KOPT-K1 (cell line): ENCODE data around the gene SHROOM3.

Source experiments
- H3K27ac ChIP-seq: fragments of 200-600 bp; sonication (generic); 2 replicates; pipeline ENCODE4 v1.5.1; 2016; ENCODE audit warnings: antibody characterized with exemption, mild to moderate bottlenecking, low read depth, low read length; ENCODE audit not compliant: poor library complexity, severe bottlenecking
- H3K36me3 ChIP-seq: fragments of 200-600 bp; sonication (generic); 2 replicates; pipeline ENCODE4 v1.5.1; 2017; ENCODE audit warnings: antibody characterized with exemption, mild to moderate bottlenecking, low read length, moderate library complexity; ENCODE audit not compliant: insufficient read depth
- H3K9me3 ChIP-seq: fragments of 200-600 bp; sonication (generic); 2 replicates; pipeline ENCODE4 v1.5.1; 2017; ENCODE audit warnings: antibody characterized with exemption, low read length, mild to moderate bottlenecking; ENCODE audit not compliant: insufficient read depth, poor library complexity, severe bottlenecking

Gene SHROOM3

DNA sequence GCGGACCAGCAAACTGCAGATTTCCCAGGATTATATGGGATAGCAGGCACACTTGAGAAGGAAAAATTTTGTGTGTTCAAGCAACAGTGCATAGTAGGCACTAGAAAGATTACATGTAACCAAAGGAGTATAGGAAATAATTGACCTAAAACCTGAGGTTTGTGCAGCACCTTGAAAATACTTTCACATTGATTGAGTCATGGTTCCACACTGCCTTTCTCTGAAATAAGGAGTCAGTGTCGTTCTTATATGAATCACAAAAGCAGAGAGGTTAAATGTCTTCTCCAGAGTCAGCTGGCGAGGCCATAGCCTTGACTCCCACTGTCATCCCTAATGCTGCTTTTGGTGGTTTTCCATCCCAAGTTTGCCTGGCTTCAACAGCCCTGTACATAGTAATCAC, 324.0 kb downstream of the SHROOM3 start:
- Histone ChIP-seq H3K9me3 (no peaks in the 10 kb centered on the region), H3K27ac (no peak overlapping the region), H3K36me3 (no peaks in the 10 kb centered on the region)

DNA sequence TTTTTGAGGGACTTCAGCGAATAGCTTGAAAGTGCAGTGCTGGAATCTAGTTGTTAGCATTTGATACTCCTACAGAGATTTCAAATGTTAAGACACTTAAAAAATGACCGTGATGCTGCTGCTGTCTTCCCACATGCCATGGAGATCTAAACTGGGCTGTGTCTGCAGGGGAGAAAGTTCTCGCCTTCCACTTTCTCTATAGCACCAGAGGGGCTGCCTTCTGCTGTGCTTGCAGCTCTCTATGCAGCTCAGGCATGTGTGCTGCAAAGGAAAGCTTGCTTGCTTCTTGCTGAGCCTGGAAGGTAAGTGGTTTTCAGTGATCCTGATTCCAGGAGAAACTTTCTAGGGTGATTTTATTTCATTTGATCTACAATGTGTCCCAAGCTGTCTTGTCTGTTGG, 325.2 kb downstream of the SHROOM3 start:
- H3K27ac ChIP-seq, result no peak overlapping the region
- no peaks in the 10 kb centered on the region for H3K36me3 ChIP-seq
- H3K9me3 ChIP-seq, result no peaks in the 10 kb centered on the region

DNA sequence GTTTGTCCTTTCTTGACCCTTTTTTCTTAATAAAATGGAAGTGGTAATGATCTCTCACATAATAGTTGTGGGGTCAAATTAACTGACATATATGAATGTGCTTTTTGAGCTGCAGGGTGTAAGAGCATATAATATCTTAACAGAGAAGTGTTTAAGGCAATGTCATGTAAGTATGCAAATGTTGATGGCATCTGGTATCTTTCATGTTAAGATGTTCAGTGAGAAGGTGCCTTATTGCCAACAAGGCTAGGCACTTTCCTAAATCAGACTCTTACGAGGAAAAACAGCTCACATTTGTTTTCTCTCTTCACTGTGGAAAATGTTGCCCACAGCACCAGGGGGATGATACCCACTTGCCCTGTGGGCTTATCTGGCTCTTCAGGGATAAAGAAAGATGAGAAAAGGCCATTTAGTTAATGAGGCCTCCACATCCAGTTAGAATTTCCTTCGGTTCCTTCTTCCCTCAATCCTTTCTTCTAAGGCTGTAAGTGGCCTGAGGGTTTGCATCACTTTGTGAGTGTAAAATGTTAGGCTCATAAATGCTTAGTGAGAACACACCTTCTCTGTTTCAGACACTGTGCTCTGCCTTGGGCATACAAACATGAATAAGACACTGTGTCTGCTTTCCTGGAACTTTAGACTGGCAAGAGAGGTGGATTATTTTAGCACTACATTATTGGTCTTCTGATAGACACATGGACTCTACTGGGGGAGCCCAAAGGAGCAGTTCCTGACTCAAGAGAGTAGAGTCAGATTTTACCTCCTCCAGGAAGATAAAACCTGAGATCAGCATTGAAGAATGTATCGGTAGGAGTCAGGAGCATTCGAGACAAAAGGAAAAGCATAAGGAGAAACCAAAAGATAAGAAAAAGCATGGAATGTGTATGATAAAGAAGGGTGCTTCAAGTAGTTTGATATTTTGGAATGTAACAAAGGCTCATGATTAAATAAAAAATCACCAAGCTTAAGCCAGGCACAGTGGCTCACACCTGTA, 327.4 kb downstream of the SHROOM3 start:
- no peaks in the 10 kb centered on the region for H3K36me3 ChIP-seq
- H3K27ac ChIP-seq, result no peak overlapping the region
- H3K9me3 ChIP-seq, result no peaks in the 10 kb centered on the region

DNA sequence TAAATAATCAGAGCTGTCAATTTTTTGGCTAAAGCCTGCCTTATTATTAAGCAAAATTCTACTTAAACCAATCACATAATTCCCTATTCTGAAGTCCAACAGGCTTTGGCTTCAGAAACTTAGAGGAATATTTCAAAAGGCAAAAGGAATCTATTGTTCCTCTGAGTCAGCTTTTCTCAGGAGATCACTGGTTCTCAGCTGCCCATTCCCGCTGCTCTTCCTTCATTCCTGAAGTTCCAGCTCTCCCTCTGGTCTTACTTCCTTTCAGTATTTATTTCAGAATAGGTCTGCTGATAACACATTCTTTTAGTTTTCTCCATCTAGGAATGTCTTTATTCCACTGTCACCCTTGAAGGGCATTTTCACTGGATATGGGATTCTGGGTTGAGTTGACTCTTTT, 329.2 kb downstream of the SHROOM3 start:
- no peaks in the 10 kb centered on the region for H3K36me3 ChIP-seq
- no peak overlapping the region for H3K27ac ChIP-seq
- H3K9me3 ChIP-seq, result no peaks in the 10 kb centered on the region

DNA sequence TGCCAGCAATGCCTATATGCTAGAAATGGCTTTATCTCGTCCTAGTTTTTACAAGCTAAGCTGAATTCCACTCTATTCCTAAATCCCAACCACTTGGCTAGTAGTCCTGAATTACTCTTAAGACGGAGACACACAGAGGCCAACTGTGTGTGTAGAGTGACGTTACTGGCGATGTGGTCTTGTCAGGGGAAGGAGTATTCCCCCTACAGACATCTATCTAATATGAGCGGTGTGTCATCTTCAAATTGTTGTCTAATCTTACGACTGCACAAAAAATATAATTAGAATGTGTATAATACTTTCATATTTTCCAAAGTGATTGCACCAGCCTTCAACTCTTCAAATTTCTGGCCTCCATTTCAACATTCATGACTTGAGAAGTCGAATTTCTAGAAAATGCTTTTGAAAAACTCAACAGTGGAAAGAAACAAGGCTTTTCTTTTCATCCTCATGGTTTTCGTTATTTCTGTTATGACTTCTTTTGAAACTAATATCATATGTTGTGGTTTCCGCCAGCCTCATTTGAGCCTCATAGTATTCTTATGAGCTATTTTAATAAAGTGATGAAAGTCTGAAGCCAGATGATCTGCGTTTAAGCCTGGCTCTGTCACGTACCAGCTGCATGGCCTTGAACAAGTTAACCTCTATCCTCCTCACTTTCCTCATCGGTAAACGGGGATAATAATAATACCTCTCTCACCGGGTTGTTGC, 330.6 kb downstream of the SHROOM3 start:
- Histone ChIP-seq H3K36me3 (no peaks in the 10 kb centered on the region), H3K27ac (no peak overlapping the region), H3K9me3 (no peaks in the 10 kb centered on the region)

DNA sequence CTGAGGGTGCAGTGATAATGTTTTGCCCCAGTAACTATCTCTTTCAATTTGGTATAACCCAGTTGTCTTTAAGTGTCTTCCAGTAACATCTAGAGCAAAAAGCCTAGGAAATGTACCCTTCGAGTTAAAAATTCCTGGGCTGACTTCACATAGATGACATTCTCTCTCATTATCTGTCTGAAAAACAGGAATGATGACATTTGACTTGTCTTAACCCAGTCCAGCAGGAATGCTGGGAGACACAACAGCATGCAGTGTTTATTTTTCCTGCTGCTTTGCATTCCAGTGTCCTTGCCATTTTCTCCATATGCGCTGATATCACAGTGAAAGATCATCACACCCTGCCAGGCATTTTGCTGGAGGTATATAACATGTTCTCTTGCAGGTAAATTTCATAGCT, 333.0 kb downstream of the SHROOM3 start:
- H3K27ac ChIP-seq, result no peak overlapping the region
- no peaks in the 10 kb centered on the region for H3K9me3 ChIP-seq
- no peaks in the 10 kb centered on the region for H3K36me3 ChIP-seq

DNA sequence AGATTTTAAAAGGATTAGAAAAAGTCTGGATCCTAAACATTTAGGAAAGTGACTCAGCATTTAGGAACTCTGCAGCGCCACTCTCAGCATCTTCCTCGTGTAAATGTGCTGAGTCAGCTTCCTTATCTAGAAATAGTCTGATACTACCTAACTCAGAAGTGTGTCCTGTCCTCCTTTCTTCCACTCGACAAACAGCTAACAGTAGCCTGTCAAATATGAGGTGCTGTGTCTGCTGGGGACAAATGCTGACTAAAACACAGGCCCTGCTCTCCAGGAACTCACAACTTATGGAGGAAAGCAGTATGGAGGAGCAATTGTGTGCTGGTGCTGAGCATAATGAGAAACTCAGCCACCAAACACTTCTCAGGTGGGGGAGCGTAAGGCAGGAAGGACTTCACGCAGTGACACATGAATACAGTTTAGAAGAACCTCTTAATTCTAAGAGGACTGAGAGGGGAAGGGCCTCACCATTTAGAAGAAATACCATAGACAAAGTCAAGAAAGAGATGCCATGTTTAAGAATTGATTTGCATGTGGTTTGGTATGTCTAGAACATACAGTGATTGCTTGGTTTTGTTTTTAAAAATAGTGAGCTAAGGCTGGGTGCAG, 337.6 kb downstream of the SHROOM3 start:
- no peaks in the 10 kb centered on the region for H3K9me3 ChIP-seq
- no peaks in the 10 kb centered on the region for H3K36me3 ChIP-seq
- H3K27ac ChIP-seq, result no peak overlapping the region

DNA sequence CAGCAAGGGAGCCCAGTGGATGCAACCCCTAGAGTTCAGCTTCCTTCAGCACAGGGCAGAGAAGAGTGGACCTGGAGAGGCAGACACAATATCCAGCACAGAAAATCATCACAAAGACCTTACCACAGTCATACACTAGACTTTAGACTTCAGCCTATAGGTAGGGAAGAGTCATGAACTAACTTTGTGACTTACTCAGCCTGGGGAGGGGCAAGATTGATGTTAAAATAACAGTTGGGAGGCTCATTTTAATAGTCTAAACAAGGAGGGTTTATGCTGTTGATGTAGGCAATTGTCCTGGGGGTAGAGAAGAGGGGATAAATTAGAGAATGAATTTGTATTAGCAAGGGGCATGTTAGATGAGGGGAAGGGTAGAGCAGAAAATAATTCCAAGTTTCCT, 338.7 kb downstream of the SHROOM3 start:
- Histone ChIP-seq H3K36me3 (no peaks in the 10 kb centered on the region), H3K9me3 (no peaks in the 10 kb centered on the region), H3K27ac (no peak overlapping the region)

DNA sequence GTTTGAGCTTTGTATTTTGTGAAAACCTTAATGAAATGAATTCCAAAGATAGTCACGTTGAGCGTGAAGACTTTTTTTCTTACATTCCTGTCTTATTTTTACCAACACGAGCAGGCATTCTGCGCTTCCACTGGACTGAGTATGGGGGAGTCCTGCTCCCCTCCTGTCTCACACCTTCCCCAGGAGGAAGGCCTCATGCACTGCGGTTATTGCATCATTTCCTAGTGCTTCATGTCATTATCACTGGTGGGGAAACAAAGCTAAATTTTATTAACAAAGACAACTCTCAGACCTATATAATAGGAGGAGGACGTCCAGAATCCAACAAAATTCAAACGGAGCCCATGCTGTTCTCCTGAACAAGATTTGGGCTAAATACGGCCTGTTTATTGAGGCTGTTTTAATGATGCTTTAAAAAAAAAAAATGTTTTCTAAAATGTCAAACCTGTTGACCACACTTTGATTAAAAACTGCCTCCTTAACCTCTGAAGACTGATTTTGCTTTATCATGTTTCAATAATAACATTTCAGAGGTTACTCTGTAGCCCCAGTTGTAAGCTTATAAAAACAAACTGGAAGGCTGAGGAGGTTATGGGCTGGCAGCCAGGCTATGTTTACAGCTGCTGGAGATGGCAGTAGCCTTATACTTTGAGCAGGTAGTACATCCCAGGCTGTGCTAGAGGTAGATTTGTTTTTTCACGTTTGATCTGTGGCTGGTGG, 344.9 kb downstream of the SHROOM3 start:
- Histone ChIP-seq H3K36me3 (no peaks in the 10 kb centered on the region), H3K27ac (no peak overlapping the region), H3K9me3 (no peaks in the 10 kb centered on the region)

DNA sequence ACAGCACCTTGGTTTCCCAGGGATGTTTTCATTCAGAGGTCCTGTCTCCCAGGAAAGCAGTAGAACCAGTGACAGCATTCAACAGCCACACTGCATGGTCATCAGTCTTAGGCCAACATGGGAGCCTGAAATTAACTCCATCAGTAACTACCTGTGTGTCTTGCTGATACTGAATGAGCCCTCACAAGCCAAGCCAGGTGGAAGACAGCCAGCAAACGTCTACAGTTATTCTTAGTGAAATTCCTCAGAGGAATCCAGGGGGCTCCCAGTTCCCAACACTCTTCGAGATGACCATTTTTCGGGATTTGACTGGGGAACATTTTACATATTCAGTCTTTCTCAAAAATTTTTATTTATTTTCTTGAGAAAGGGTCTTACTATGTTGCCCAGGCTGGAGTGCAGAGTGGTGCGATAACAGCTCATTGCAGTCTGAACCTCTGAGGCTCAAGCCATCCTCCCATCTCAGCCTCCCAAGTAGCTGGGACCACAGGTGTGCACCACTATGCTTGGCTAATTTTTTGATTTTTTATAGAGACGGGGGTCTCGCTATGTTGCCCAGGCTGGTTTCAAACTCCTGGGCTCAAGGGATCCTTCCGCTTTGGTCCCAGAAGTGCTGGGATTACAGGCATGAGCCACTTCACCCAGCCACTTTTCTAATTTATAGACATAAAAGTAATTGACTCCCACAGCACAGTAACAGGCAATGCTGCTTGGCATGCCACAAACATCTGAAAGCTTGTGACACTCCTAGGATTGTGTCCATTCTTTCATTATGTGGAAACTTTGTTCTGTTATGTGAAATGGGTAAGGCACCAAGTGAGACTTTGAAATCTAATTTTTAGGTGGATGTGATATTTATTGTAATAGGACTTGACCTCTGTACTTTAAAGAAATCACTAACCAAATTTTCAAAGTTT, 346.0 kb downstream of the SHROOM3 start:
- H3K36me3 ChIP-seq, result no peaks in the 10 kb centered on the region

DNA sequence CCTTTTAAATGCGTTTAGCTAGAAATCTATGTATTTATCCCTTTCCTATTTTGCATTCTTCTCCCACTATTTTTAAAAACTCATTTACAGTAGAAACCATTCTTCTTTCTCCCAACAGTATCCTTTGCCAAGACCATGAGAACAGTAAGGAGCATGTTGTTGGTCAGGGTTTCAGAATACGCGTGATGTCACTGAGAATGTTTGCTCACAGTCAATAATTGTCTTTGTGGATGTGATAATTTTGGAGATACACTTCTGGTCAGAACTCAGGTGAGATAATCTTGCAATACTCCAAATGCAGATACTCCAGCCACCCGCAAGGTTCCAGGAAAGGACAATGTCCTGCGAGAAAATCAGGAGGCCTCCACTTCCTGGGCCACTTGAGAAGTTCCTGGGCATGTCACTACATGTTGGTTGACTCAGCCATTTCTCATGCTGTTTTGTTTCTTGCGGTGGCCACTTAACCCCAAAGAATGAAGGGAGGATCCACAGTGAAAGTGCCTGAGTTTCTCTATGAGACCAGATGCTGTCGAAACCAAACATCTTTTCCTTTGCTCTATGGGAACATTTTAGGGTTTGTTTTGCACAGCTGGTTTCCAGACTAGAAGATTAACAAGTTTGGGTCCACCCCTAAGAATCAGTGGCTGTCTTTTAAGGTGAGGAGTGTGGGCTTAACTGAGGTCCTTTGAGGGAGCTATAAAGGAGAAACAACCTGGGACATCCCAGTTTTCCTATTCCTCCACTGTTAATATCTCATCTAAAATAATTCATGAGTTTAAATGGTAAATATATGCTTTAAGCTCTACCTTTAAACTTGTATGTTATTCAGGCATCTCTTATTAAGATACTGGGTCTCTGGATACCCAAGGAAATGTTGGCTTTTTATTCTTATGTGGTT, 346.9 kb downstream of the SHROOM3 start:
- no peak overlapping the region for H3K27ac ChIP-seq
- H3K36me3 ChIP-seq, result no peaks in the 10 kb centered on the region
- no peaks in the 10 kb centered on the region for H3K9me3 ChIP-seq

More for the DNA sequence above, 346.0 kb downstream of the SHROOM3 start:
- Histone ChIP-seq H3K27ac (no peak overlapping the region), H3K9me3 (no peaks in the 10 kb centered on the region)

DNA sequence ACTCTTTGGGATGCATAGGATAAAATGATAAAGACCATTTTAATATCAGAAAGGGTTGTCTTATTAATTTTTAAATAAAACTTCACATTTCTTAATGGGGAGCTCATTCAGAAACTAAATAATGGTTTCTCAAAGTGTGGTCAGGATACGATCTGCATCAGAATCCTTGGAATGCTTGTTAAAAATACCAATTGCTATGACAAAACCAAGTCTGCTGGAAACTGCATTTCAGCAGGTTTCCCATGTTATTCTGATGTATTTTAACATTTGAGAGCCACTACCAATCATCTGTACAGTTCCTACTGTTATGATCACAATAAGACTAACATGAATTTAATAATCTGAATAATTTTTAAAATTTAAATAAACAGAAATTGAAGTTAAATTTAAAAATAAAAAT, 347.8 kb downstream of the SHROOM3 start:
- no peaks in the 10 kb centered on the region for H3K9me3 ChIP-seq
- H3K27ac ChIP-seq, result no peak overlapping the region
- no peaks in the 10 kb centered on the region for H3K36me3 ChIP-seq

DNA sequence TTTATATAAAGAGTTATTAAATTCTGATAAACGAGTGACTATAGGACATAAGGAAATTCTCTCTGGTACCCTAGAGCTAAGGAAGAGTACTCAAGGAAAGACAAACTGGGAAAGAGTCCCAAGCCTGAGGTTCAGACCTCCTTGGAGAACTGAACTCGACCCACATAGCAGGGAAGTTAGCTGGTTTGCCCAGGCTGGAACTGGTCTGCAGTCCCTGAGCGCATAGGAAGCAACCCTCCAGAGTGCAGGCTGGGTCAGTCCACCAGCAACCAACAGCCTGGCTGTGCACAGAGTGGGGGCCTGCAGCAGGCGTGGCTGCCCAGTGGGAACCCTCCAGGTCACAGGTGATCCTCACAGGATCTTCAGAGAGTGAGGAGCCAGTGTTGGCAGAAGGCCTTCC, 348.8 kb downstream of the SHROOM3 start:
- H3K36me3 ChIP-seq, result no peaks in the 10 kb centered on the region
- H3K27ac ChIP-seq, result no peak overlapping the region
- no peaks in the 10 kb centered on the region for H3K9me3 ChIP-seq
